Right ventricle myocardium inferior (tissue), 1 donor: ENCODE data around the gene AVPR1B. TPM values are rescaled to one million over a fixed set of nuclear protein-coding genes. Genes with fewer than 3 reads are reported as not detected.

ENCODE experiments used
- ATAC-seq: fragments of 200-7000 bp; cut with Tn5 transposase; one replicate; pipeline ENCODE4 v1.9.1; 2020; ENCODE audit warnings: mild to moderate bottlenecking, moderate library complexity
- DNase-seq: peaks from one replicate; pipeline ENCODE4 v3.0.0; 2021; ENCODE audit errors: missing footprints
- intact Hi-C: fragments of 100-400 bp; cut with DNase I; formaldehyde crosslinking; loops from one replicate; pipeline ENCODE4 v1.11.0; 2022
- long read RNA-seq: library from polyadenylated mRNA; unstranded; transcript quantifications from one replicate; pipeline ENCODE4 v2.0.0, GENCODE V29; 2021
- total RNA-seq: library from RNA; stranded (reverse); fragmentation: NEBNext Ultra II Directional; extraction: Animal tissue kit (Norgen Biotek cat#: 25700); gene quantifications from one replicate; pipeline ENCODE4 v1.2.1, GENCODE V29; 2021
- donor health status: DM: no; HTN: yes; CAD: no; lungs with severe emphysema.

Gene AVPR1B
- not detected for total RNA-seq
- long read RNA-seq, result 0 reads

- intact Hi-C loops, result no loop called here
- ATAC-seq, result peak; percentile 82
Measured at GRCh38 chr1:206117151-206117948, at the start of gene AVPR1B. TSS of gene AVPR1B (minus strand) at chr1:206117388. CDS start at chr1:206116890, 498 bp downstream.

GRCh38 chr1:206145771-206146290 lies 28.6 kb upstream of the AVPR1B start:
- no peak for DNase-seq
- ATAC-seq, result no peak
- intact Hi-C loops, result no loop called here

More at GRCh38 chr1:206117151-206117948, at the start of gene AVPR1B:
- no peak for DNase-seq

- no peak for DNase-seq
- intact Hi-C loops, result no loop called here
- ATAC-seq, result no peak
Measured at GRCh38 chr1:206144605-206145004, 27.4 kb upstream of the AVPR1B start.

GRCh38 chr1:206143537-206144172 lies 26.5 kb upstream of the AVPR1B start:
- no peak for ATAC-seq
- no peak for DNase-seq
- intact Hi-C loops, result no loop called here

- no peak for ATAC-seq
- intact Hi-C loops, result no loop called here
- no peak for DNase-seq
Measured at GRCh38 chr1:206142770-206143169, 25.6 kb upstream of the AVPR1B start.

GRCh38 chr1:206142011-206142410 lies 24.8 kb upstream of the AVPR1B start:
- no peak for DNase-seq
- ATAC-seq, result no peak
- intact Hi-C loops, result no loop called here

- DNase-seq (no peak), ATAC-seq (no peak)
- intact Hi-C loops, result no loop called here
Measured at GRCh38 chr1:206136241-206136640, 19.1 kb upstream of the AVPR1B start.

GRCh38 chr1:206135248-206135647 lies 18.1 kb upstream of the AVPR1B start:
- DNase-seq, result no peak
- no peak for ATAC-seq
- intact Hi-C loops, result no loop called here

GRCh38 chr1:206133751-206134415 lies 16.7 kb upstream of the AVPR1B start:
- no peak for DNase-seq
- intact Hi-C loops, result no loop called here
- ATAC-seq, result no peak

GRCh38 chr1:206131037-206131436 lies 13.8 kb upstream of the AVPR1B start:
- DNase-seq, result no peak
- intact Hi-C loops, result no loop called here
- peak; percentile 53 for ATAC-seq

GRCh38 chr1:206128196-206128595 lies 11.0 kb upstream of the AVPR1B start:
- ATAC-seq (no peak), DNase-seq (no peak)
- intact Hi-C loops, result no loop called here

- no peak for DNase-seq
- no peak for ATAC-seq
- intact Hi-C loops, result no loop called here
Measured at GRCh38 chr1:206127336-206127735, 10.1 kb upstream of the AVPR1B start.

GRCh38 chr1:206125346-206125745 lies 8.2 kb upstream of the AVPR1B start:
- no peak for ATAC-seq
- intact Hi-C loops, result no loop called here
- DNase-seq, result no peak

- no peak for DNase-seq
- no peak for ATAC-seq
- intact Hi-C loops, result no loop called here
Measured at GRCh38 chr1:206122686-206123085, 5.5 kb upstream of the AVPR1B start.

- DNase-seq, result no peak
- intact Hi-C loops, result no loop called here
- no peak for ATAC-seq
Measured at GRCh38 chr1:206121269-206121668, 4.1 kb upstream of the AVPR1B start.

- no peak for ATAC-seq
- DNase-seq, result no peak
- intact Hi-C loops, result no loop called here
Measured at GRCh38 chr1:206120406-206120805, 3.2 kb upstream of the AVPR1B start.

- ATAC-seq (no peak), DNase-seq (no peak)
- intact Hi-C loops, result no loop called here
Measured at GRCh38 chr1:206116873-206117150, 376 bp downstream of the AVPR1B start.

- DNase-seq (no peak), ATAC-seq (no peak)
- intact Hi-C loops, result no loop called here
Measured at GRCh38 chr1:206116191-206116872, 856 bp downstream of the AVPR1B start.

- DNase-seq (no peak), ATAC-seq (no peak)
- intact Hi-C loops, result no loop called here
Measured at GRCh38 chr1:206115791-206116190, 1.4 kb downstream of the AVPR1B start.
